ENCODE data around the gene STAP2.
"Not testable (repeated sequence)": the region's sequence is repeated elsewhere in the genome, so short reads cannot be mapped to it uniquely, and the experiment has no call there.

STAP2 gene

DNA sequence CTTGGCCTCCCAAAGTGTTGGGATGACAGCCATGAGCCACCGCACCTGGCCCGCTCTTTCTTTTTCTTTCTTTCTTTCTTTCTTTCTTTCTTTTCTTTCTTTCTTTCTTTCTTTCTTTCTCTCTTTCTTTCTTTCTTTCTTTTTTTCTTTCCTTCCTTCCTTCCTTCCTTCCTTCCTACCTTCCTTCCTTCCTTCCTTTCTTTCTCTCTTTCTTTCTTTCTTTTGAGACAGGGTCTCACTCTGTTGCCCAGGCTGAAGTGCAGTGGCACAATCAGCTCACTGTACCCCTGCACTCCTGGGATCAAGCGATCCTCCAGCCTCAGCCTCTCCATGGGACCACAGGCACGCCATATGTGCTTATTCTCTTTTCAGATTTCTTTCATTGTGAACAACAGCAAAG lies 52.5 kb downstream of the STAP2 start:
- H3K27me3 ChIP-seq (ENCODE audit: control insufficient read depth in 1 of 2, insufficient read depth in 2 of 2, low read length in 2 of 2): not testable (repeated sequence)

DNA sequence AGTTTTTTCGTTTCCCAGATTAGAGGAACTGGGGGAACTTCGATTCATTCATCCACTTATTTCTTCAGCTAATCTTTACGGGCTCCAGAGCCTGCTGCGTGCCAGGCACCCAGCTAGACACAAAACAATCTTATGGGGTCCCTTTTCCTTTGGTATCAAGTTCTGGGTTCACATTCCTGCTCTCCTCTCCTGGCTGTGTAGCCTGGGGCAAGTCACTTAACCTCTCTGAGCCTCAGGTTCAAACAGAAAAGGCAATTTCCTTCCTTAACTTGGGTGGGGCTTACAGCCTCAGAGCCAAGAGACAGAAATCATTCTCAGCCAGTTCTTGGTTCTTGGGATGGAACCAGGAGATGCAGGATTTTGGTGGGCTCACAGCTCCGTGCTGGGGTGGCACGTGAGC lies 53.7 kb downstream of the STAP2 start:
- Histone ChIP-seq H3K9ac (ENCODE audit: low read length) (no peak overlapping the region), H3K4me3 (ENCODE audit: low read depth in 1 of 2, low read length in 2 of 2) (no peak overlapping the region), H3K4me1 (ENCODE audit: insufficient read depth, low read length) (no peaks in the 10 kb centered on the region), H3K9me3 (ENCODE audit: low read length) (no peaks in the 10 kb centered on the region), H3K27ac (ENCODE audit: low read depth, low read length) (no peak overlapping the region), H3K36me3 (ENCODE audit: insufficient read depth, low read length) (no peaks in the 10 kb centered on the region), H3K27me3 (ENCODE audit: control insufficient read depth in 1 of 2, insufficient read depth in 2 of 2, low read length in 2 of 2) (peaks cover 8 to 22% of the 10 kb centered on the region in 2 donors)

More for the DNA sequence above, 52.5 kb downstream of the STAP2 start:
- not testable (repeated sequence) for H3K9me3 ChIP-seq (ENCODE audit: low read length); H3K4me3 ChIP-seq (ENCODE audit: low read depth in 1 of 2, low read length in 2 of 2); H3K9ac ChIP-seq (ENCODE audit: low read length); H3K4me1 ChIP-seq (ENCODE audit: insufficient read depth, low read length); H3K36me3 ChIP-seq (ENCODE audit: insufficient read depth, low read length); H3K27ac ChIP-seq (ENCODE audit: low read depth, low read length)

DNA sequence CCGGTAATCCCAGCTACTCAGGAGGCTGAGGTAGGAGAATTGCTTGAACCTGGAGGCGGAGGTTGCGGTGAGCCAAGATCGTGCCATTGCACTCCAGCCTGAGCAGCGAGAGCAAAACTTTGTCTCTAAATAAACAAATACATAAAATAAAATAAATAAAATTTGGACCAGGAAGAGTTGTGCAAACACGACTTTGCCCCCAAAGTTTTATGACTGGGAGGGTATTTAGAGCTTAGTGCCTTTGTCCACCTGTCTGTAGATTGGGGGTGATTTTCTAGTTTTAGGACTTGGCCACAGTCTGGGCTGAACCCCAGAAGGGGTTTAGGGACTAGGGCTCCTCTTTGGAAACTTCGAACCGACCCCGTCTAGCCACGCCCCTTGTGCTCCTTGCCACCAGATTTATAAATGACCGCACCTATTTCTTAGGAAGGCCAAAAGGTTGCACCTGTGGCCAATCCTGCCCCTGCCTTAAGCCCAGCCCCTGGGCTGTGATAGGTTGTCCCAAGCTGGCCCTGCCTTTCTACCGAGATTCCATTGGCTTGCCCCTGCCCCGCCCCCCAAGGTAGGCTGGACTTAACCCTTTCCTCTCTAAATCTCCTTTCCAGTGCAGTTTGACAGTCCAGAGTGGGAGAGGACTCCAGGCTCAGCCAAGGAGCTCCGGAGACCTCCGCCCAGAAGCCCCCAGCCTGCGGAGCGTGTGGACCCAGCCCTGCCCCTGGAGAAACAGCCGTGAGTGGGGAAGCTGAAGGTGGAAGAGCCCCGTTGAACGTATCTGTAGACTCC lies 54.3 kb downstream of the STAP2 start:
- H3K27me3 ChIP-seq (ENCODE audit: control insufficient read depth in 1 of 2, insufficient read depth in 2 of 2, low read length in 2 of 2): peaks cover 13 to 28% of the 10 kb centered on the region in 2 donors
- H3K4me3 ChIP-seq (ENCODE audit: low read depth in 1 of 2, low read length in 2 of 2): no peak overlapping the region
- H3K4me1 ChIP-seq (ENCODE audit: insufficient read depth, low read length): no peaks in the 10 kb centered on the region
- no peak overlapping the region for H3K9ac ChIP-seq (ENCODE audit: low read length)
- H3K9me3 ChIP-seq (ENCODE audit: low read length): no peaks in the 10 kb centered on the region
- no peak overlapping the region for H3K27ac ChIP-seq (ENCODE audit: low read depth, low read length)
- H3K36me3 ChIP-seq (ENCODE audit: insufficient read depth, low read length): no peaks in the 10 kb centered on the region

DNA sequence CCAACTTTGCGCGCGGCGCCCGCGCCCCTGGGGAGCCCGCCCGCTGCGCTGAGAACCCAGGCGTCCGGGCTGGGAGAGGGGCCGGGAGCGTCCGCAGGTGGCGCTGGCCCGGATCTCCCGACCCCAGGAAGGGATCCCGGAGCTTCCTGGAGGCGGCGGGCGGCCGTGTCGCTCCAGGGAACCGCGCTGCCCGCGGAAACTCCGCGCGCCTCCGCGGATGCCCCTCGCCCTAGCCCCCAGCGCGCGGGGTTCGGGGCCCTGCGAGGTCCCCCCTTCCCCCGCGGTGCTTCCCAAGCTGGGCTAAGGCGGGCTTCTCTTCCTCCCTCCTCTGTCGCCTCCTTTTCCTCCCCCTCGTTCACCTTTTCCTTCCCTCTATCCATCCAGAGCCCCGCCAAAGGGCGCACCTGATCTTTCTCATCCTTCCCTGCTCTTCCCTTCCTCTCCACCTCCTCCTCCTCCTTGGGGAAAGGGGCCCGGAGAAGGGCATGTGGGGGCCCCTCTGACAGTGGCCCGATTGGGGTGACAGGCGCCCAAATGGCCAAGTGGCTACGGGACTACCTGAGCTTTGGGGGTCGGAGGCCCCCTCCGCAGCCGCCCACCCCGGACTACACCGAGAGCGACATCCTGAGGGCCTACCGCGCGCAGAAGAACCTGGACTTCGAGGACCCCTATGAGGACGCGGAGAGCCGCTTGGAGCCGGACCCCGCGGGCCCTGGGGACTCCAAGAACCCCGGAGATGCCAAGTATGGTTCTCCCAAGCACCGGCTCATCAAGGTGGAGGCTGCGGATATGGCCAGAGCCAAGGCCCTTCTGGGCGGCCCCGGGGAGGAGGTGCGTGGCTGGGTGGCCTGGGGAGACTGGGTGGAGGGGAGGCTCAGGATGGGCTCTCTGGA lies 58.9 kb downstream of the STAP2 start:
- no peaks in the 10 kb centered on the region for H3K9me3 ChIP-seq (ENCODE audit: low read length)
- H3K4me1 ChIP-seq (ENCODE audit: insufficient read depth, low read length): no peaks in the 10 kb centered on the region
- no peak overlapping the region for H3K4me3 ChIP-seq (ENCODE audit: low read depth in 1 of 2, low read length in 2 of 2)
- H3K27ac ChIP-seq (ENCODE audit: low read depth, low read length): no peak overlapping the region
- H3K36me3 ChIP-seq (ENCODE audit: insufficient read depth, low read length): no peaks in the 10 kb centered on the region
- H3K9ac ChIP-seq (ENCODE audit: low read length): no peak overlapping the region
- peaks cover 12 to 40% of the 10 kb centered on the region in 2 donors for H3K27me3 ChIP-seq (ENCODE audit: control insufficient read depth in 1 of 2, insufficient read depth in 2 of 2, low read length in 2 of 2)

DNA sequence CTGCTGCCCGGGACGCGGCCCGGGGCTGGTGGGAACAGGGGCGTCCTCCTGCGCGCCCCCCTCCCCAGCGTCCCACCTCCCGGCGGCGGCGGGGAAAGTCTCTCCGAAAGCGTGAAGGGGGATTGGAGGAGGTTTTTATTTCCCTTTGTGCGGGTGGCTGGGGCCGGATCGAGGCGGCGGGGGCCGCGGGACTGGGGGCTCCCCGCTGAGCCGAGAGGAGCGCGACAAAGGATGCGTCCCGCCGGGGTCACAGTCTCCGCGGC lies 59.4 kb downstream of the STAP2 start:
- no peak overlapping the region for H3K4me3 ChIP-seq (ENCODE audit: low read depth in 1 of 2, low read length in 2 of 2)

DNA sequence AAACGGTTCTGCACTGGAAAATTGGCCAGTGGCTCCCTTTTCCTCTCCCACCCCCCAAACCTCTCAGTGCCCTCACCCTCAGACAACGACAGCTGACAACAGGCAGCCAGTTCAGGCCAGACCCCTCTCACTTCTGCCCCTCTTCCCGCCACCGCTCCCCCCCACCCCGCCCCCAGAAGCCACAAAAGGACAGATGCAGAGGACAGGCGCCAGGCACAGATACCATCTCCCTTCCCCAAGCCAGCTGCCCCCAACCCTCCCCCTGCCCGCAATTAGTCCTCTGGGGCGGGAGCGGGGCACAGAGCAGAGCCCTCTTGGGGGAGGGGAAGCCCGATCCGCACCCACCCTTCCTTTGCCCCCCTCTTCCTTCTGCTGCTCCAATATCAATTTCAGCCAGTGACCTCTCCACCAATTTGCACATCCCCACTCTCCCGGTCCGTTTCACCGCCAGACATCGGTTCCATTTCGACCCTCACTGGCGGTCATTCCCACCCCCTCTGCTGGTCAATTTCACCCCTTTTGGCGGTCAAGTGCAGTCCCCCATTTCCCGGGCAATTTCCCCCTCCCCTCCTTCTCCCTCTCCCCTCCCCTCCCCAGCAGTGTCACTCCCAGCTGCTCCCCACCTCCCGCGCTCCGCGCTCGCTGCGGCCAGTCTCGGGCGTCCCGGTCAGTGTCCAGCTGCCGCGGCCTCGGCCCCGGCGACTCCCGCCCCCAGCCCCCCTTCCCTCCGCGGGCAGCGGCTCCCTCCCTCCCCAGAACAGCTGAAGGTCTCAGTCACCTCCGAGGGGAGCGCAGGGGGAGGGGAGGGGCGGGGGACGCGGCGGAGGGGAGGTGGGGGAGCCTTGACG lies 60.0 kb downstream of the STAP2 start, which contains the start of gene SHD:
SHD (plus strand) TSS at position 848 of the 848 bp plus-strand sequence. CDS start 798 bp downstream, outside the sequence.
- no peak within 1 kb of the TSS for H3K27ac ChIP-seq (ENCODE audit: low read depth, low read length)
- no peak within 1 kb of the TSS for H3K9ac ChIP-seq (ENCODE audit: low read length)
- no peaks in the 10 kb centered on the region for H3K4me1 ChIP-seq (ENCODE audit: insufficient read depth, low read length)
- H3K9me3 ChIP-seq (ENCODE audit: low read length): no peaks in the 10 kb centered on the region
- H3K27me3 ChIP-seq (ENCODE audit: control insufficient read depth in 1 of 2, insufficient read depth in 2 of 2, low read length in 2 of 2): peaks cover 10 to 38% of the 10 kb centered on the region in 2 donors
- no peaks in the 10 kb centered on the region for H3K36me3 ChIP-seq (ENCODE audit: insufficient read depth, low read length)
- no peak within 1 kb of the TSS for H3K4me3 ChIP-seq (ENCODE audit: low read depth in 1 of 2, low read length in 2 of 2)

More for the DNA sequence above, 59.4 kb downstream of the STAP2 start:
- no peaks in the 10 kb centered on the region for H3K9me3 ChIP-seq (ENCODE audit: low read length)
- H3K9ac ChIP-seq (ENCODE audit: low read length): no peak overlapping the region
- H3K36me3 ChIP-seq (ENCODE audit: insufficient read depth, low read length): no peaks in the 10 kb centered on the region
- no peak overlapping the region for H3K27ac ChIP-seq (ENCODE audit: low read depth, low read length)
- H3K27me3 ChIP-seq (ENCODE audit: control insufficient read depth in 1 of 2, insufficient read depth in 2 of 2, low read length in 2 of 2): peaks cover 10 to 38% of the 10 kb centered on the region in 2 donors
- no peaks in the 10 kb centered on the region for H3K4me1 ChIP-seq (ENCODE audit: insufficient read depth, low read length)

DNA sequence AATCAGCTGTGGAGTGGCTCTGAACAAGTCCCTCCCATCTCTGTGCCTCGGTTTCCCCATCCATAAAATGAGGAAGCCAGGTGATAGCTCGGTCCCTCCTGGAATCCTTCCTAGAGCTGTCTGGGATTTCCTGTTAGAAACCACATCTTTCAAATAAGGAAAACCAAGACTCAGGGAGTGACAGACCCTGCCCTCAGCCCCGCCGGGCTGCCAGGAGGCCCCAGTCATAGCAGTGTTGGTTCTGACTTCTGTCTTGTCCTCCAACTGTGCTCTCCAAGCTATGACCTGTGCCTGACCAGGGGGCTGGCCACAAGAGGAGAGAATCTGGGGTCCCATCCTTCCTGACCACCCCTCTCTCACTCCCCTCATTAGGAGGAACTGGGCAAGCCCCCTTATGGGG lies 60.6 kb downstream of the STAP2 start:
- Histone ChIP-seq H3K27ac (ENCODE audit: low read depth, low read length) (no peak overlapping the region), H3K9me3 (ENCODE audit: low read length) (no peaks in the 10 kb centered on the region), H3K4me1 (ENCODE audit: insufficient read depth, low read length) (no peaks in the 10 kb centered on the region), H3K4me3 (ENCODE audit: low read depth in 1 of 2, low read length in 2 of 2) (no peak overlapping the region), H3K36me3 (ENCODE audit: insufficient read depth, low read length) (no peaks in the 10 kb centered on the region), H3K9ac (ENCODE audit: low read length) (no peak overlapping the region), H3K27me3 (ENCODE audit: control insufficient read depth in 1 of 2, insufficient read depth in 2 of 2, low read length in 2 of 2) (peaks cover 10 to 38% of the 10 kb centered on the region in 2 donors)

DNA sequence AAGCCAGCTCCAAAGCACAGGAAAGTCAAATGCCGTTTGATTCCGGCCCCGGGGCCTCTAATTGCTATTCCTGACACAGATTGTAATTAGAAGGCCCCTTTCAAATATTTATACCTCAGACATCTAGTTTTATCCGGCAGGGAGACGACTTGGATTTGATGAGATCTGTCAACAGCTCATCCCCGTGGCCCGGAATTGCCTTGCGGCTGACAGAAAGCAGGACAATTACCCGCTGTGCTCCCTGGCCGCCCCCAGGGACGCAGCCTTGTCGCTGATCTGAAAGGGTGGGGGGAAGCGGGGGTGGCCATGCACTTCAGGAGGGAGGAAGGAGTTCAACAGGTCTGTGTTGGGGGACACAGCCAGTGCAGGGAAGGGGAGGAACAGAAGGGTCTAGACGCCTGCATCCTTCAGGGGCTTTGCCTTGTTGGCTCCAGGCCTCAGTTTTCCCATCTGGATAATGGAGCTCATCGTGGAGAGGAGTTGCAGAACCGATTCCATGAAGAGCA lies 61.4 kb downstream of the STAP2 start:
- Histone ChIP-seq H3K4me1 (ENCODE audit: insufficient read depth, low read length) (no peaks in the 10 kb centered on the region), H3K9ac (ENCODE audit: low read length) (no peak overlapping the region), H3K27ac (ENCODE audit: low read depth, low read length) (no peak overlapping the region), H3K9me3 (ENCODE audit: low read length) (no peaks in the 10 kb centered on the region), H3K36me3 (ENCODE audit: insufficient read depth, low read length) (no peaks in the 10 kb centered on the region), H3K4me3 (ENCODE audit: low read depth in 1 of 2, low read length in 2 of 2) (no peak overlapping the region), H3K27me3 (ENCODE audit: control insufficient read depth in 1 of 2, insufficient read depth in 2 of 2, low read length in 2 of 2) (peaks cover 10 to 38% of the 10 kb centered on the region in 2 donors)

DNA sequence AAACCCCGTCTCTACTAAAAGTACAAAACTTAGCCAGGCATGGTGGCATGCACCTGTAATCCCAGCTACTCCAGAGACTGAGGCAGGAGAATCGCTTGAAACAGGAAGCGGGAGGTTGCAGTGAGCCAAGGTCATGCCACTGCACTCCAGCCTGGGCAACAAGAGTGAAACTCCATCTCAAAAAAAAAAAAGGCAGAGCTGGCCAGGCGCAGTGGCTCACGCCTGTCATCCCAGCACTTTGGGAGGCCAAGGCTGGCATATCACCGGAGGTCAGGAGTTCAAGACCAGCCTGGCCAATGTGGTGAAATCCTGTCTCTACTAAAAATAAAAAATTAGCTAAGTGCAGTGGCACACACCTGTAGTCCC lies 64.3 kb downstream of the STAP2 start:
- H3K9me3 ChIP-seq (ENCODE audit: low read length); H3K36me3 ChIP-seq (ENCODE audit: insufficient read depth, low read length); H3K4me1 ChIP-seq (ENCODE audit: insufficient read depth, low read length); H3K27ac ChIP-seq (ENCODE audit: low read depth, low read length); H3K4me3 ChIP-seq (ENCODE audit: low read depth in 1 of 2, low read length in 2 of 2); H3K9ac ChIP-seq (ENCODE audit: low read length): not testable (repeated sequence)
- H3K27me3 ChIP-seq (ENCODE audit: control insufficient read depth in 1 of 2, insufficient read depth in 2 of 2, low read length in 2 of 2): peaks cover 3 to 15% of the 10 kb centered on the region in 2 donors

Data from muscle layer of colon (tissue), 2 donors.